Measurements from ENCODE around the gene USP5.

GRCh38 chr12:6851153-6851920 lies 613 bp upstream of the USP5 start, which contains the start of gene CDCA3:
- TF ChIP-seq NFE2L2 (conservative IDR thresholded peaks at IDR 0.05; ENCODE audit: low read length) = no peak
- TF ChIP-seq RARB (CRISPR knock-in tag; IDR thresholded peaks at IDR 0.05) = no peak
- no peak for TF ChIP-seq CTCF (IDR thresholded peaks at IDR 0.05)
- no peak for TF ChIP-seq RAD21 (conservative IDR thresholded peaks at IDR 0.05 in 1 of 2, IDR thresholded peaks at IDR 0.05 in 1 of 2)
- no peak for TF ChIP-seq EP300 (IDR thresholded peaks at IDR 0.05)
- TF ChIP-seq BCL3 (IDR thresholded peaks at IDR 0.05) = no peak
- TF ChIP-seq JUN (IDR thresholded peaks at IDR 0.05) = peak in 1 of 2 experiments; percentile 29; a peak in 1 of 5 replicates
- peak; percentile 41; the same call in 1 of the 2 replicates for TF ChIP-seq POLR2A (IDR thresholded peaks at IDR 0.05; ENCODE audit: low read length)
- TF ChIP-seq ZC3H11A (IDR thresholded peaks at IDR 0.05) = no peak
- TF ChIP-seq BHLHE40 (IDR thresholded peaks at IDR 0.05; ENCODE audit: low read depth, low read length) = no peak
- no peak for TF ChIP-seq HES2 (IDR thresholded peaks at IDR 0.05)
- TF ChIP-seq MAZ (IDR thresholded peaks at IDR 0.05; ENCODE audit: borderline replicate concordance, low read depth, low read length) = no peak
- 0 out of 2 replicates have a peak, but pooled peaks have one; percentile 63 for TF ChIP-seq HDAC2 (IDR thresholded peaks at IDR 0.05)

All from A549 (cell line).